Astrocyte (in vitro differentiated cells and primary cell): Measurements from ENCODE around the gene PAX6. TPM values are rescaled to one million over a fixed set of nuclear protein-coding genes. Genes with fewer than 3 reads are reported as not detected.

Experiments
- DNase-seq: peaks from one replicate; pipeline ENCODE4 v3.0.0-alpha.2; 2010; ENCODE audit warnings: low read depth
- FAIRE-seq: peaks from 2 replicates; lab custom pipeline; 2011; peaks lifted over from hg19 to GRCh38; lab: Jason Lieb, UNC
- H2AFZ ChIP-seq: 2 replicates; pipeline ENCODE4 v1.6.0; 2012; ENCODE audit warnings: low read depth, low read length, inconsistent platforms
- H3K27ac ChIP-seq: 2 replicates; pipeline ENCODE4 v1.5.1; 2011; ENCODE audit warnings: low read depth, low read length, inconsistent platforms
- H3K27me3 ChIP-seq: 2 replicates; pipeline ENCODE4 v1.6.0; 2011; ENCODE audit warnings: low read length, inconsistent platforms; ENCODE audit not compliant: insufficient read depth
- H3K36me3 ChIP-seq: 2 replicates; pipeline ENCODE4 v1.5.1; 2011; ENCODE audit warnings: low read length, inconsistent platforms; ENCODE audit not compliant: insufficient read depth
- H3K4me1 ChIP-seq: 2 replicates; pipeline ENCODE4 v1.5.1; 2011; ENCODE audit warnings: low read length, inconsistent platforms; ENCODE audit not compliant: insufficient read depth
- H3K4me2 ChIP-seq: 2 replicates; pipeline ENCODE4 v1.6.0; 2012; ENCODE audit warnings: low read length, inconsistent platforms
- H3K4me3 ChIP-seq: 2 replicates; pipeline ENCODE4 v1.5.1; 2011; ENCODE audit warnings: low read depth, mild to moderate bottlenecking, low read length, inconsistent platforms; ENCODE audit not compliant: insufficient read depth
- H3K79me2 ChIP-seq: 2 replicates; pipeline ENCODE4 v1.6.0; 2012; ENCODE audit warnings: mild to moderate bottlenecking, low read length, inconsistent platforms; ENCODE audit not compliant: insufficient read depth
- H3K9ac ChIP-seq: 2 replicates; pipeline ENCODE4 v1.6.0; 2012; ENCODE audit warnings: mild to moderate bottlenecking, low read length, inconsistent platforms
- H3K9me3 ChIP-seq: 2 replicates; pipeline ENCODE4 v1.5.1; 2012; ENCODE audit warnings: low read depth, mild to moderate bottlenecking, low read length, inconsistent platforms; ENCODE audit not compliant: insufficient read depth
- H4K20me1 ChIP-seq: 2 replicates; pipeline ENCODE4 v1.6.0; 2012; ENCODE audit warnings: low read length, inconsistent platforms; ENCODE audit not compliant: insufficient read depth
- H3K27ac Mint-ChIP-seq: one replicate; pipeline ENCODE4 v1.8.0; 2021; ENCODE audit warnings: mild to moderate bottlenecking, mixed read lengths; ENCODE audit not compliant: unreplicated experiment
- H3K27me3 Mint-ChIP-seq: one replicate; pipeline ENCODE4 v1.8.0; 2021; ENCODE audit warnings: low read depth, mixed read lengths; ENCODE audit not compliant: unreplicated experiment
- H3K36me3 Mint-ChIP-seq: one replicate; pipeline ENCODE4 v1.8.0; 2021; ENCODE audit warnings: low read depth, mixed read lengths; ENCODE audit not compliant: unreplicated experiment
- H3K4me1 Mint-ChIP-seq: one replicate; pipeline ENCODE4 v1.8.0; 2021; ENCODE audit warnings: low read depth, mixed read lengths; ENCODE audit not compliant: unreplicated experiment
- H3K4me3 Mint-ChIP-seq: one replicate; pipeline ENCODE4 v1.8.0; 2021; ENCODE audit warnings: mild to moderate bottlenecking, moderate library complexity, mixed read lengths; ENCODE audit not compliant: unreplicated experiment
- H3K9me3 Mint-ChIP-seq: one replicate; pipeline ENCODE4 v1.8.0; 2021; ENCODE audit warnings: mild to moderate bottlenecking, mixed read lengths; ENCODE audit not compliant: unreplicated experiment
- EZH2 ChIP-seq: IDR thresholded peaks from 2 replicates; pipeline ENCODE4 v1.6.1; 2012; ENCODE audit warnings: mild to moderate bottlenecking, low read length, inconsistent platforms; ENCODE audit not compliant: insufficient read depth
- total RNA-seq: library from RNA; stranded (reverse); gene quantifications from 2 replicates; pipeline ENCODE4 v1.2.1, GENCODE V29; 2021
- TF ChIP-seq, protein P1 (sequence below): IDR thresholded peaks from 2 replicates; pipeline ENCODE4 v1.5.1; 2011; ENCODE audit warnings: low read depth, mild to moderate bottlenecking, inconsistent platforms, low read length, moderate library complexity; ENCODE audit not compliant: insufficient read depth

Gene PAX6
- total RNA-seq, 1 donor from 2014 or later = 12.2 TPM

DNA sequence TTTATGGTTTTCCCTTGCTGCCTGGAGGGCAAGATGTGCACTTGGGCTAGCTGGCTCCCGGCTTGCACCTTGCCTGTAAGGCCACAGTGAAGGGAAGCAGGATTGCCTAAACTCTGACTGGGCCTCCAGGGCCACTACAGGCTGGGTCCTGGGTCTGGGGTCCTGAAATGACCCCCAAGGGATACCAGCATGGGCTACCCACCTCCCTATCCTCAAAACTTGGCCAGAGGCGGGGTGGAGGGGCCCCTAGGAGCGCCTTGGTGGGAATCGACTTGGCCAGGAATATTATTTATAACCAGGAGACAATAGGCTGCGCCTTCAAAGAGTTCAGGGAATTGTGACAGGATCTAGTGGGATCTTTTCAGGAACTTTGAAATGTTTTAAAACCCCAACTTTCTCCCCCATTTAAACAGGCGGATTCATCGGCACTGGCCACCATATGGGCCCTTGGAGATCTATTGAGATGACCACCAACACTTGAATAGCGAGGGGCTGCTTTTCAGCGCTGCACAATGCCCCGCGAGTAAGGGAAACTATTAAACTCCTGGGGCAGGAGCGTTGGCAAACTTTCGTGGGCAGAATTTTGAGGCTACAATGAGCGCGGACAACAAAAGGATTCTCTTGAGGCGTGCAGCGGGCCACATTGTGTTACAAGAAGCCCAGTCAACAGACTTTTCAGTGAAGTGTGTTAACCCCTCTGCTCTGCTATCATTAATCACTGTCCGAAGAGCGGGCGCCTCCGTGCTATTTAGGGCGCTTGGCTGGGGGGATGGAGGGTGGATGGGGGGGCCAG, 15.2 kb downstream of the PAX6 start:
- TF ChIP-seq, protein P1, sequence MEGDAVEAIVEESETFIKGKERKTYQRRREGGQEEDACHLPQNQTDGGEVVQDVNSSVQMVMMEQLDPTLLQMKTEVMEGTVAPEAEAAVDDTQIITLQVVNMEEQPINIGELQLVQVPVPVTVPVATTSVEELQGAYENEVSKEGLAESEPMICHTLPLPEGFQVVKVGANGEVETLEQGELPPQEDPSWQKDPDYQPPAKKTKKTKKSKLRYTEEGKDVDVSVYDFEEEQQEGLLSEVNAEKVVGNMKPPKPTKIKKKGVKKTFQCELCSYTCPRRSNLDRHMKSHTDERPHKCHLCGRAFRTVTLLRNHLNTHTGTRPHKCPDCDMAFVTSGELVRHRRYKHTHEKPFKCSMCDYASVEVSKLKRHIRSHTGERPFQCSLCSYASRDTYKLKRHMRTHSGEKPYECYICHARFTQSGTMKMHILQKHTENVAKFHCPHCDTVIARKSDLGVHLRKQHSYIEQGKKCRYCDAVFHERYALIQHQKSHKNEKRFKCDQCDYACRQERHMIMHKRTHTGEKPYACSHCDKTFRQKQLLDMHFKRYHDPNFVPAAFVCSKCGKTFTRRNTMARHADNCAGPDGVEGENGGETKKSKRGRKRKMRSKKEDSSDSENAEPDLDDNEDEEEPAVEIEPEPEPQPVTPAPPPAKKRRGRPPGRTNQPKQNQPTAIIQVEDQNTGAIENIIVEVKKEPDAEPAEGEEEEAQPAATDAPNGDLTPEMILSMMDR = no peak
- TF ChIP-seq EZH2 = no peak
- H3K27me3 Mint-ChIP-seq = peaks cover 63% of the 10 kb centered on the region
- Histone ChIP-seq H3K4me2 (no peak overlapping the region), H3K27me3 (peaks cover 30% of the 10 kb centered on the region), H2AFZ (no peak overlapping the region), H4K20me1 (no peaks in the 10 kb centered on the region), H3K9ac (no peak overlapping the region), H3K4me1 (peaks cover 15% of the 10 kb centered on the region), H3K4me3 (no peak overlapping the region), H3K36me3 (peaks cover 10% of the 10 kb centered on the region), H3K27ac (no peak overlapping the region), H3K9me3 (no peaks in the 10 kb centered on the region), H3K79me2 (peaks cover 21% of the 10 kb centered on the region)
- DNase-seq (no peak), FAIRE-seq (no peak)
- no peak overlapping the region for H3K4me3 Mint-ChIP-seq
- H3K4me1 Mint-ChIP-seq = peaks cover 2% of the 10 kb centered on the region
- no peak overlapping the region for H3K27ac Mint-ChIP-seq
- H3K36me3 Mint-ChIP-seq = peaks cover 5% of the 10 kb centered on the region
- peaks cover 11% of the 10 kb centered on the region for H3K9me3 Mint-ChIP-seq

GRCh38 chr11:31794548-31794947, 16.6 kb downstream of the PAX6 start:
- FAIRE-seq (no peak), DNase-seq (no peak)
- H3K9me3 Mint-ChIP-seq = no peaks in the 10 kb centered on the region
- no peak overlapping the region for H3K27ac Mint-ChIP-seq
- peaks cover 2% of the 10 kb centered on the region for H3K4me1 Mint-ChIP-seq
- H3K27me3 ChIP-seq = peaks cover 20% of the 10 kb centered on the region
- H3K36me3 Mint-ChIP-seq = peaks cover 3% of the 10 kb centered on the region
- peaks cover 11% of the 10 kb centered on the region for H3K79me2 ChIP-seq
- no peak overlapping the region for H3K9ac ChIP-seq
- H3K4me3 Mint-ChIP-seq = no peak overlapping the region
- H3K27me3 Mint-ChIP-seq = peaks cover 52% of the 10 kb centered on the region
- H3K4me2 ChIP-seq = no peak overlapping the region
- no peak overlapping the region for H2AFZ ChIP-seq
- H3K27ac ChIP-seq = no peak overlapping the region
- no peak for TF ChIP-seq EZH2
- TF ChIP-seq, protein P1 = no peak
- no peak overlapping the region for H3K4me3 ChIP-seq
- H4K20me1 ChIP-seq = no peaks in the 10 kb centered on the region
- H3K4me1 ChIP-seq = peaks cover 10% of the 10 kb centered on the region
- H3K36me3 ChIP-seq = peaks cover 14% of the 10 kb centered on the region
- no peaks in the 10 kb centered on the region for H3K9me3 ChIP-seq

GRCh38 chr11:31793264-31793663, 17.9 kb downstream of the PAX6 start:
- H3K4me3 Mint-ChIP-seq = no peak overlapping the region
- peaks cover 2% of the 10 kb centered on the region for H3K4me1 Mint-ChIP-seq
- no peaks in the 10 kb centered on the region for H3K9me3 ChIP-seq
- H3K36me3 Mint-ChIP-seq = peaks cover 3% of the 10 kb centered on the region
- no peak for DNase-seq
- no peak overlapping the region for H2AFZ ChIP-seq
- peaks cover under 1% of the 10 kb centered on the region for H4K20me1 ChIP-seq
- no peak for FAIRE-seq
- TF ChIP-seq, protein P1 = no peak
- TF ChIP-seq EZH2 = no peak
- no peaks in the 10 kb centered on the region for H3K9me3 Mint-ChIP-seq
- H3K27ac ChIP-seq = no peak overlapping the region
- no peaks in the 10 kb centered on the region for H3K4me1 ChIP-seq
- peaks cover 17% of the 10 kb centered on the region for H3K36me3 ChIP-seq
- peaks cover 7% of the 10 kb centered on the region for H3K79me2 ChIP-seq
- no peak overlapping the region for H3K27ac Mint-ChIP-seq
- H3K4me3 ChIP-seq = no peak overlapping the region
- H3K27me3 ChIP-seq = peaks cover 10% of the 10 kb centered on the region
- H3K27me3 Mint-ChIP-seq = peaks cover 42% of the 10 kb centered on the region
- no peak overlapping the region for H3K4me2 ChIP-seq
- H3K9ac ChIP-seq = no peak overlapping the region
